ENCODE measurements around the gene LRP5.

DNA sequence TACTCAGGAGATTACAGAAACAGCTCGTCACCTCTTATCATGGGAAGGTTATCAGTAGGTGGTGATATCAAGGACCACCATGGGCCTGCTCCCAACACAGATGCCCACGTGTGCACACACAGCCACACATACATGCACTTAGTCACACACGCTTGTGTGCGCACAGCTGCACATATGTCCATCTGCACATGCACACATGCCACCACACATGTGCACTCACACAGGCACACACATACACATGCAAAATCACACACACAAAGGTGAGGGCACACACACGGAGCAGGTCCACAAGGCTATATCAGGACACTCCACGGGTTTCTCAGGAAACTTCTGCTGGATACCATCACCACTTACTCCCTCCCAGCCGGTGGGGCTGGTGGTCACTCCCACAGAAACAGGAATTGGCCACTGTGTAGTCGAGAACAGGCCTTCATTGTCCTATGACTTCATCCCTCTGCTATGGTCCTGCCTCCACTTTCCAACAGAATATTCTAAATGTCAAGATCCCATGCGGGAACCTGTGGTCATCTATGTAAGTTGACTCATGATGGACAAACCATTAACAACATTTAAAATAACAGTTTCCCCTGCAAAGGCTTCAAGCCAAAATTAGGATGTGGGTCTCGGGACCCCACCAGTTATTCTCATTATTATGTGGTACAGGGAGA, 42.8 kb upstream of the LRP5 start:
- no peak for TF ChIP-seq TAF1 (IDR thresholded peaks at IDR 0.05; ENCODE audit: borderline replicate concordance, insufficient read depth, low read length)
- TF ChIP-seq, protein P1, sequence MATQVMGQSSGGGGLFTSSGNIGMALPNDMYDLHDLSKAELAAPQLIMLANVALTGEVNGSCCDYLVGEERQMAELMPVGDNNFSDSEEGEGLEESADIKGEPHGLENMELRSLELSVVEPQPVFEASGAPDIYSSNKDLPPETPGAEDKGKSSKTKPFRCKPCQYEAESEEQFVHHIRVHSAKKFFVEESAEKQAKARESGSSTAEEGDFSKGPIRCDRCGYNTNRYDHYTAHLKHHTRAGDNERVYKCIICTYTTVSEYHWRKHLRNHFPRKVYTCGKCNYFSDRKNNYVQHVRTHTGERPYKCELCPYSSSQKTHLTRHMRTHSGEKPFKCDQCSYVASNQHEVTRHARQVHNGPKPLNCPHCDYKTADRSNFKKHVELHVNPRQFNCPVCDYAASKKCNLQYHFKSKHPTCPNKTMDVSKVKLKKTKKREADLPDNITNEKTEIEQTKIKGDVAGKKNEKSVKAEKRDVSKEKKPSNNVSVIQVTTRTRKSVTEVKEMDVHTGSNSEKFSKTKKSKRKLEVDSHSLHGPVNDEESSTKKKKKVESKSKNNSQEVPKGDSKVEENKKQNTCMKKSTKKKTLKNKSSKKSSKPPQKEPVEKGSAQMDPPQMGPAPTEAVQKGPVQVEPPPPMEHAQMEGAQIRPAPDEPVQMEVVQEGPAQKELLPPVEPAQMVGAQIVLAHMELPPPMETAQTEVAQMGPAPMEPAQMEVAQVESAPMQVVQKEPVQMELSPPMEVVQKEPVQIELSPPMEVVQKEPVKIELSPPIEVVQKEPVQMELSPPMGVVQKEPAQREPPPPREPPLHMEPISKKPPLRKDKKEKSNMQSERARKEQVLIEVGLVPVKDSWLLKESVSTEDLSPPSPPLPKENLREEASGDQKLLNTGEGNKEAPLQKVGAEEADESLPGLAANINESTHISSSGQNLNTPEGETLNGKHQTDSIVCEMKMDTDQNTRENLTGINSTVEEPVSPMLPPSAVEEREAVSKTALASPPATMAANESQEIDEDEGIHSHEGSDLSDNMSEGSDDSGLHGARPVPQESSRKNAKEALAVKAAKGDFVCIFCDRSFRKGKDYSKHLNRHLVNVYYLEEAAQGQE (IDR thresholded peaks at IDR 0.05; ENCODE audit: insufficient read depth in 1 of 2, low read depth in 2 of 2, low read length in 2 of 2) = no peak
